Measurements from ENCODE around the gene MRPL33.

- no peak for TF ChIP-seq CTCF (IDR thresholded peaks at IDR 0.05; ENCODE audit: low read length)
- TF ChIP-seq EZH2 (optimal IDR thresholded peaks at IDR 0.05; ENCODE audit: low read depth, low read length) = no peak
- no peak for TF ChIP-seq EZH2phosphoT487 (IDR thresholded peaks at IDR 0.05; ENCODE audit: low read length)
Measured at GRCh38 chr2:27790796-27791195, 19.3 kb downstream of the MRPL33 start.

Measured in MM.1S (cell line).